H9 (cell line): ENCODE data around the gene DNAJC25. TPM values are rescaled to one million over a fixed set of nuclear protein-coding genes. Genes with fewer than 3 reads are reported as not detected.

Experiments used
- DNase-seq: peaks from one replicate; pipeline ENCODE4 v3.0.0-alpha.2; 2017
- H2AFZ ChIP-seq: one replicate; pipeline ENCODE4 v1.6.1; 2013; ENCODE audit warnings: mild to moderate bottlenecking, low read length, control low read depth, moderate library complexity
- H2AK5ac ChIP-seq: 2 replicates; pipeline ENCODE4 v1.6.1; 2013; ENCODE audit warnings: low read length, control low read depth, mixed read lengths; ENCODE audit not compliant: insufficient read length
- H2BK120ac ChIP-seq: one replicate; pipeline ENCODE4 v1.6.1; 2013; ENCODE audit warnings: low read depth, mild to moderate bottlenecking, low read length, control low read depth, inconsistent platforms; ENCODE audit not compliant: poor library complexity, severe bottlenecking
- H2BK12ac ChIP-seq: 2 replicates; pipeline ENCODE4 v1.6.1; 2013; ENCODE audit warnings: low read length, control low read depth, mixed read lengths, low read depth; ENCODE audit not compliant: insufficient read length
- H2BK15ac ChIP-seq: 2 replicates; pipeline ENCODE4 v1.6.1; 2013; ENCODE audit warnings: low read depth, low read length, control low read depth
- H2BK20ac ChIP-seq: one replicate; pipeline ENCODE4 v1.6.1; 2013; ENCODE audit warnings: low read depth, mild to moderate bottlenecking, low read length, control low read depth, inconsistent platforms; ENCODE audit not compliant: poor library complexity, severe bottlenecking
- H2BK5ac ChIP-seq: 2 replicates; pipeline ENCODE4 v1.6.1; 2013; ENCODE audit warnings: low read length, control low read depth, mixed read lengths; ENCODE audit not compliant: insufficient read length
- H3K14ac ChIP-seq: 2 replicates; pipeline ENCODE4 v1.6.1; 2013; ENCODE audit warnings: low read length, control low read depth; ENCODE audit not compliant: insufficient read depth
- H3K18ac ChIP-seq: 2 replicates; pipeline ENCODE4 v1.6.1; 2013; ENCODE audit warnings: low read depth, mild to moderate bottlenecking, mixed read lengths, low read length, control low read depth; ENCODE audit not compliant: insufficient read length
- H3K23ac ChIP-seq: 2 replicates; pipeline ENCODE4 v1.6.1; 2013; ENCODE audit warnings: low read length, control low read depth, mixed read lengths, low read depth; ENCODE audit not compliant: insufficient read length
- H3K23me2 ChIP-seq: 2 replicates; pipeline ENCODE4 v1.6.1; 2013; ENCODE audit warnings: low read depth, mild to moderate bottlenecking, mixed read lengths, low read length, control low read depth; ENCODE audit not compliant: insufficient read length, poor library complexity, severe bottlenecking
- H3K27ac ChIP-seq: 2 replicates; pipeline ENCODE4 v1.5.1; 2013; ENCODE audit warnings: low read length, control low read depth, mixed read lengths, low read depth; ENCODE audit not compliant: insufficient read length
- H3K27me3 ChIP-seq: 2 replicates; pipeline ENCODE4 v1.6.1; 2013; ENCODE audit warnings: low read length, control low read depth, inconsistent platforms; ENCODE audit not compliant: insufficient read depth
- H3K4ac ChIP-seq: 2 replicates; pipeline ENCODE4 v1.6.1; 2013; ENCODE audit warnings: low read depth, mild to moderate bottlenecking, control low read depth, inconsistent platforms, low read length, moderate library complexity
- H3K4me1 ChIP-seq: 2 replicates; pipeline ENCODE4 v1.6.1; 2013; ENCODE audit warnings: low read length, control low read depth, inconsistent platforms; ENCODE audit not compliant: insufficient read depth
- H3K4me2 ChIP-seq: 2 replicates; pipeline ENCODE4 v1.6.1; 2013; ENCODE audit warnings: low read length, control low read depth, mixed read lengths; ENCODE audit not compliant: insufficient read length, insufficient read depth
- H3K56ac ChIP-seq: 2 replicates; pipeline ENCODE4 v1.6.1; 2013; ENCODE audit warnings: low read depth, mild to moderate bottlenecking, mixed read lengths, low read length, control low read depth; ENCODE audit not compliant: insufficient read length
- H3K79me1 ChIP-seq: 2 replicates; pipeline ENCODE4 v1.6.1; 2013; ENCODE audit warnings: low read depth, mild to moderate bottlenecking, moderate library complexity, low read length, control low read depth, inconsistent platforms; ENCODE audit not compliant: insufficient read depth, poor library complexity, severe bottlenecking
- H3K79me2 ChIP-seq: 2 replicates; pipeline ENCODE4 v1.6.1; 2013; ENCODE audit warnings: low read length, control low read depth, inconsistent platforms; ENCODE audit not compliant: insufficient read depth
- H3K9ac ChIP-seq: 2 replicates; pipeline ENCODE4 v1.6.1; 2013; ENCODE audit warnings: low read length, control low read depth, mixed read lengths; ENCODE audit not compliant: insufficient read length; ENCODE audit errors: extremely low read depth
- H3K9me3 ChIP-seq: one replicate; pipeline ENCODE4 v1.6.1; 2013; ENCODE audit warnings: low read depth, low read length, inconsistent platforms; ENCODE audit not compliant: control insufficient read depth
- H3T11ph ChIP-seq: one replicate; pipeline ENCODE4 v1.6.1; 2013; ENCODE audit warnings: mild to moderate bottlenecking, low read length, control low read depth, inconsistent platforms
- H4K20me1 ChIP-seq: one replicate; pipeline ENCODE4 v1.6.1; 2013; ENCODE audit not compliant: control insufficient read depth, insufficient read length, insufficient read depth
- H4K5ac ChIP-seq: 2 replicates; pipeline ENCODE4 v1.6.1; 2013; ENCODE audit warnings: low read depth, mild to moderate bottlenecking, mixed read lengths, low read length, control low read depth; ENCODE audit not compliant: insufficient read length
- H4K8ac ChIP-seq: replicated peaks from 2 replicates; pipeline ENCODE4 v1.6.1; 2013; ENCODE audit warnings: low read length, control low read depth, mixed read lengths, low read depth; ENCODE audit not compliant: insufficient read length
- H4K91ac ChIP-seq: 2 replicates; pipeline ENCODE4 v1.6.1; 2013; ENCODE audit warnings: low read depth, mild to moderate bottlenecking, moderate library complexity, mixed read lengths, low read length, control low read depth; ENCODE audit not compliant: insufficient read length
- H3K27ac Mint-ChIP-seq, 3 experiments: 2 replicates in 2 of 3; 3 replicates in 1 of 3; pipeline ENCODE4 v1.8.0; 2020 to 2021; ENCODE audit warnings: mixed read lengths in 3 of 3, mild to moderate bottlenecking in 1 of 3, moderate library complexity in 1 of 3
- H3K27me3 Mint-ChIP-seq: 2 replicates; pipeline ENCODE4 v1.8.0; 2021; ENCODE audit warnings: low read depth, mild to moderate bottlenecking, moderate library complexity, mixed read lengths
- H3K36me3 Mint-ChIP-seq, 3 experiments: 2 replicates in 2 of 3; 3 replicates in 1 of 3; pipeline ENCODE4 v1.8.0; 2020 to 2021; ENCODE audit warnings: low read depth in 3 of 3, mixed read lengths in 3 of 3; ENCODE audit not compliant: insufficient read depth in 1 of 3
- H3K4me1 Mint-ChIP-seq, 2 experiments: 2 replicates each; pipeline ENCODE4 v1.8.0; 2020; ENCODE audit warnings: mixed read lengths in 2 of 2
- H3K4me3 Mint-ChIP-seq, 2 experiments: 2 replicates in 1 of 2; 3 replicates in 1 of 2; pipeline ENCODE4 v1.8.0; 2020 to 2021; ENCODE audit warnings: mild to moderate bottlenecking in 2 of 2, mixed read lengths in 2 of 2, moderate library complexity in 1 of 2
- H3K9me3 Mint-ChIP-seq, 2 experiments: 2 replicates in 1 of 2; 3 replicates in 1 of 2; pipeline ENCODE4 v1.8.0; 2020; ENCODE audit warnings: mild to moderate bottlenecking in 2 of 2, mixed read lengths in 2 of 2, moderate library complexity in 1 of 2
- WGBS: extraction: QIAGEN DNeasy Blood & Tissue Kit; methylation state at CpG from one replicate; pipeline ENCODE4 v1.1.7; 2013; ENCODE audit warnings: missing lambda C conversion rate, low lambda C conversion rate, mixed read lengths; ENCODE audit not compliant: insufficient read length; ENCODE audit errors: extremely low coverage; 5-methylcytosine and 5-hydroxymethylcytosine counted together
- total RNA-seq: library from RNA; stranded (reverse); gene quantifications from 2 replicates; pipeline ENCODE4 v1.2.1, GENCODE V29; 2021
- TF ChIP-seq, protein P1 (sequence below): fragments of 200-600 bp; sonication (generic); conservative IDR thresholded peaks from 3 replicates; pipeline ENCODE4 v1.8.0; 2021; ENCODE audit warnings: antibody characterized with exemption, mild to moderate bottlenecking

Gene DNAJC25
- total RNA-seq, 1 experiment from 2014 or later: 7.6 TPM

DNA sequence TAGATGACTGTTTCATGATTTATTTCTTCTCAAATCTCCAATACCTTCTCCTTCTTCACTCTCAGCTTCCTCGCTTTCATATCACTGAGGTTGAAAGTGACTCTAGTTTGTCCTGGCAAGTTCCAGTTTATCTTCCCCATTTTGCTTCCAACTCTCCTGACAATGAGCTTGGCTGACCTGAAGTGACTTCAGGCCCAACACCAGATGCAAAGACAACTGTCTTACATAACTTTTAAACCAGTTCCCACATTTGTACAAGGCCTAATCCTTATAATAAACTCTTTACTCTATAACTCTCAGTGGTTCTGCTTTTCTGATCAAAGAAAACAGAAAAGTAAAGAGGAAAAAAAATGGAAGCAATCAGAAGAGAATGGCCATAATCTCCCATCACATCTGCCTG, 52.3 kb downstream of the DNAJC25 start:
- no CpG with 5 or more reads among the region's 1 CpG for WGBS
- Histone ChIP-seq H3K23me2 (no peaks in the 10 kb centered on the region), H3K27me3 (no peaks in the 10 kb centered on the region), H3K9ac (no peak overlapping the region), H3K4me1 (peaks cover 2% of the 10 kb centered on the region; the same call in 1 of the 2 replicates), H3K79me1 (no peaks in the 10 kb centered on the region), H3K18ac (no peak overlapping the region), H3K79me2 (no peaks in the 10 kb centered on the region), H2BK120ac (no peak overlapping the region), H3T11ph (no peak overlapping the region), H4K91ac (no peak overlapping the region), H4K20me1 (no peaks in the 10 kb centered on the region), H3K23ac (no peak overlapping the region), H2BK15ac (no peak overlapping the region), H4K8ac (no peak overlapping the region), H2BK12ac (no peak overlapping the region), H2AK5ac (no peak overlapping the region), H3K14ac (no peak overlapping the region), H4K5ac (no peak overlapping the region), H3K9me3 (no peaks in the 10 kb centered on the region), H2BK20ac (no peak overlapping the region), H3K4me2 (no peak overlapping the region), H2BK5ac (no peak overlapping the region), H3K4ac (no peak overlapping the region), H3K56ac (no peak overlapping the region), H3K27ac (no peak overlapping the region), H2AFZ (no peak overlapping the region)
- H3K9me3 Mint-ChIP-seq: peaks cover 0 to 6% of the 10 kb centered on the region in 2 experiments; a peak in 3 of 5 replicates
- TF ChIP-seq, protein P1, sequence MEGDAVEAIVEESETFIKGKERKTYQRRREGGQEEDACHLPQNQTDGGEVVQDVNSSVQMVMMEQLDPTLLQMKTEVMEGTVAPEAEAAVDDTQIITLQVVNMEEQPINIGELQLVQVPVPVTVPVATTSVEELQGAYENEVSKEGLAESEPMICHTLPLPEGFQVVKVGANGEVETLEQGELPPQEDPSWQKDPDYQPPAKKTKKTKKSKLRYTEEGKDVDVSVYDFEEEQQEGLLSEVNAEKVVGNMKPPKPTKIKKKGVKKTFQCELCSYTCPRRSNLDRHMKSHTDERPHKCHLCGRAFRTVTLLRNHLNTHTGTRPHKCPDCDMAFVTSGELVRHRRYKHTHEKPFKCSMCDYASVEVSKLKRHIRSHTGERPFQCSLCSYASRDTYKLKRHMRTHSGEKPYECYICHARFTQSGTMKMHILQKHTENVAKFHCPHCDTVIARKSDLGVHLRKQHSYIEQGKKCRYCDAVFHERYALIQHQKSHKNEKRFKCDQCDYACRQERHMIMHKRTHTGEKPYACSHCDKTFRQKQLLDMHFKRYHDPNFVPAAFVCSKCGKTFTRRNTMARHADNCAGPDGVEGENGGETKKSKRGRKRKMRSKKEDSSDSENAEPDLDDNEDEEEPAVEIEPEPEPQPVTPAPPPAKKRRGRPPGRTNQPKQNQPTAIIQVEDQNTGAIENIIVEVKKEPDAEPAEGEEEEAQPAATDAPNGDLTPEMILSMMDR: no peak
- no peak overlapping the region for H3K27ac Mint-ChIP-seq
- no peak for DNase-seq
- H3K27me3 Mint-ChIP-seq: no peaks in the 10 kb centered on the region
- H3K4me1 Mint-ChIP-seq: no peaks in the 10 kb centered on the region
- H3K4me3 Mint-ChIP-seq: no peak overlapping the region
- peaks cover 2 to 14% (median 7%) of the 10 kb centered on the region in 3 experiments for H3K36me3 Mint-ChIP-seq
